Measurements from ENCODE around the gene PRM3.

The PRM3 gene

GRCh38 chr16:11224096-11224893, 49.1 kb downstream of the PRM3 start:
- DNase-seq (ENCODE audit: low read depth), result peak; percentile 23

Measured in stimulated activated CD8-positive, alpha-beta memory T cell treated with anti-CD3 and anti-CD28 coated beads, Interleukin-15, amount 100 ng/mL, for 24 hours (primary cell).